Measurements from ENCODE around the gene SMAP1.

- TF ChIP-seq, protein P1, sequence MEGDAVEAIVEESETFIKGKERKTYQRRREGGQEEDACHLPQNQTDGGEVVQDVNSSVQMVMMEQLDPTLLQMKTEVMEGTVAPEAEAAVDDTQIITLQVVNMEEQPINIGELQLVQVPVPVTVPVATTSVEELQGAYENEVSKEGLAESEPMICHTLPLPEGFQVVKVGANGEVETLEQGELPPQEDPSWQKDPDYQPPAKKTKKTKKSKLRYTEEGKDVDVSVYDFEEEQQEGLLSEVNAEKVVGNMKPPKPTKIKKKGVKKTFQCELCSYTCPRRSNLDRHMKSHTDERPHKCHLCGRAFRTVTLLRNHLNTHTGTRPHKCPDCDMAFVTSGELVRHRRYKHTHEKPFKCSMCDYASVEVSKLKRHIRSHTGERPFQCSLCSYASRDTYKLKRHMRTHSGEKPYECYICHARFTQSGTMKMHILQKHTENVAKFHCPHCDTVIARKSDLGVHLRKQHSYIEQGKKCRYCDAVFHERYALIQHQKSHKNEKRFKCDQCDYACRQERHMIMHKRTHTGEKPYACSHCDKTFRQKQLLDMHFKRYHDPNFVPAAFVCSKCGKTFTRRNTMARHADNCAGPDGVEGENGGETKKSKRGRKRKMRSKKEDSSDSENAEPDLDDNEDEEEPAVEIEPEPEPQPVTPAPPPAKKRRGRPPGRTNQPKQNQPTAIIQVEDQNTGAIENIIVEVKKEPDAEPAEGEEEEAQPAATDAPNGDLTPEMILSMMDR (IDR thresholded peaks at IDR 0.05; ENCODE audit: low read depth, low read length), result no peak
- TF ChIP-seq POLR2A (IDR thresholded peaks at IDR 0.05; ENCODE audit: extremely low read depth, insufficient read length) (no peak), MAX (IDR thresholded peaks at IDR 0.05; ENCODE audit: low read depth, low read length) (no peak), MYC (IDR thresholded peaks at IDR 0.05; ENCODE audit: low read depth, low read length) (no peak)
Observed at GRCh38 chr6:70620746-70621145, 46.9 kb upstream of the SMAP1 start.

All from NB4 (cell line).